GM18526 (cell line): ENCODE measurements around the gene MRPL43.

ENCODE experiments used
- POLR2A ChIP-seq: IDR thresholded peaks from 3 replicates; pipeline ENCODE4 v1.6.1; 2011; ENCODE audit not compliant: insufficient read length; ENCODE audit errors: extremely low read depth

Gene MRPL43

GRCh38 chr10:101011517-101012423, 24.5 kb upstream of the MRPL43 start:
- no peak for TF ChIP-seq POLR2A

GRCh38 chr10:101010329-101010728, 23.0 kb upstream of the MRPL43 start:
- no peak for TF ChIP-seq POLR2A

GRCh38 chr10:101008823-101009423, 21.6 kb upstream of the MRPL43 start:
- TF ChIP-seq POLR2A = no peak

- no peak for TF ChIP-seq POLR2A
These were observed 20.9 kb upstream of the MRPL43 start for GRCh38 chr10:101007915-101008822.

GRCh38 chr10:101007099-101007711, 19.9 kb upstream of the MRPL43 start:
- TF ChIP-seq POLR2A = no peak

- TF ChIP-seq POLR2A = no peak
These were observed 19.3 kb upstream of the MRPL43 start for GRCh38 chr10:101006593-101007098.

GRCh38 chr10:101005869-101006567, 18.7 kb upstream of the MRPL43 start:
- no peak for TF ChIP-seq POLR2A

- no peak for TF ChIP-seq POLR2A
These were observed 18.1 kb upstream of the MRPL43 start for GRCh38 chr10:101005361-101005760.

- no peak for TF ChIP-seq POLR2A
These were observed 16.4 kb upstream of the MRPL43 start for GRCh38 chr10:101003639-101004206.

- no peak for TF ChIP-seq POLR2A
These were observed 15.2 kb upstream of the MRPL43 start for GRCh38 chr10:101002456-101002855.

GRCh38 chr10:101001659-101002035, 14.3 kb upstream of the MRPL43 start:
- TF ChIP-seq POLR2A = no peak

GRCh38 chr10:101000915-101001658, 13.8 kb upstream of the MRPL43 start:
- no peak for TF ChIP-seq POLR2A
